Measurements from ENCODE around the gene RALGDS. TPM values are rescaled to one million over a fixed set of nuclear protein-coding genes. Genes with fewer than 3 reads are reported as not detected.

RALGDS gene
- total RNA-seq, 2 experiments from 2014 or later = 29.5 to 32.5 TPM

DNA sequence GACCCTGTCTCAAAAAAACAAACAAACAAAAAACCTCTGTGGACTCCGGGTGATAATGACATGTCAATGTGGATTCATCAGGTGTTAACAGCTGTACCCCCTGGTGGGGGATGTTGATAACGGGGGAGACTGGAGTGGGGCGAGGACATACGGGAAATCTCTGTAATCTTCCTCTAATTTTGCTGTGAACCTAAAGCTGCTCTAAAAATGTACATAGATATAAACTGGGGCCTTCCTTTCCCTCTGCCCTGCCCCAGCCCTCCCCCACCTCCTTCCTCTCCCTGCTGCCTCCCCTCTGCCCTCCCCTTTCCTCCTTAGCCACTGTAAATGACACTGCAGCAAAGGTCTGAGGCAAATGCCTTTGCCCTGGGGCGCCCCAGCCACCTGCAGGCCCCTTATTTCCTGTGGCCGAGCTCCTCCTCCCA, 60.6 kb downstream of the RALGDS start:
- Mint-ChIP-seq H3K27ac (peak overlapping the region; percentile 71), H3K4me1 (ENCODE audit: low read depth) (peaks cover 54% of the 10 kb centered on the region), H3K27me3 (ENCODE audit: low read depth) (no peaks in the 10 kb centered on the region), H3K4me3 (no peak overlapping the region), H3K9me3 (no peaks in the 10 kb centered on the region), H3K36me3 (ENCODE audit: low read depth) (peaks cover 10% of the 10 kb centered on the region)
- CTCF ChIA-PET = interaction anchor here (1.6 kb wide), 1 partner anchor 30 kb away, joined by 4 read pairs; the partner anchor contains the start of gene GTF3C5
- peak; percentile 33 for DNase-seq
- intact Hi-C loops (cut with micrococcal nuclease) = no loop called here

GRCh38 chr9:133059623-133060022, 61.4 kb downstream of the RALGDS start:
- Mint-ChIP-seq H3K4me3 (no peak overlapping the region), H3K36me3 (ENCODE audit: low read depth) (peaks cover 12% of the 10 kb centered on the region), H3K4me1 (ENCODE audit: low read depth) (peaks cover 55% of the 10 kb centered on the region), H3K9me3 (no peaks in the 10 kb centered on the region), H3K27ac (peak overlapping the region; percentile 13), H3K27me3 (ENCODE audit: low read depth) (no peaks in the 10 kb centered on the region)
- peak; percentile 38 for DNase-seq
- intact Hi-C loops (cut with micrococcal nuclease) = loop anchor here (2.0 kb wide), 1 partner anchor 87 kb away; no protein-coding TSS in a partner anchor
- CTCF ChIA-PET = interaction anchor here (1.6 kb wide), 1 partner anchor 29 kb away, joined by 4 read pairs; the partner anchor contains the start of gene GTF3C5

DNA sequence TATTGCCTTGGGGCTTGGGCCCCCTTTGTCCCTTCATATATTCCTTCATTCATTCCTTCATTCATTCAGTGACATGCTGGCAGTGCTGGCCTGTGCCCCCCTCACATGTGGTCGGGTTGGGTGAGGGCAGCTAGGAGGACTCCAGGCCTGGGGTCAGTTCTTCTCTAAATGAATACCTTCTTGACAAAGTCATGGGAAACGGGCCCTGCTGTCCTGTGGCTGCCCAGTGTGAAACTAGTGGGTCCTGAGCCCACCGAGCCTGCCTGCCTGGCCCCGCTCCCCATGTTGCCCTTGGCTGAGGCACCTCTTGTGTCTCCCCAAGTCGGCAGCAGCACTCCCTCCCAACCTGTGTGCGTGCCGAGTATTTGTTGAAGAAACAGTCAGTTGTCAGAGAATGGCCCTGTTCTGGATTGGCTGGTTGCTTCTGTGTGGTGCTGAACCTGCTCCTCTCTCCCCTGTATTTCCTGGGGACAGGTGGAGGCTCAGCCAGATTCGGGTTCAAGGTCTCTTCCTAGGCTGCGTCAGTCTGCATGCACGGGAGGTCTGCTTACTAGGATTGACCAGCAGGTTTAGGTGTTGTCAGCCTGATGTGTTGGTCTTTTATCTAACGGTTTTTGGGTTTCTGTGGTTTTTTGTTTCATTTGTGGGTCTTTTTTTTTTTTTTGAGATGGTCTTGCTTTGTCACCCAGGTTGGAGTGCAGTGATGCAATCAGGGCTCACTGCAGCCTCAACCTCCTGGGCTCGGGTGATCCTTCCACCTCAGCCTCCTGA, 62.3 kb downstream of the RALGDS start:
- H3K36me3 Mint-ChIP-seq (ENCODE audit: low read depth) = peaks cover 15% of the 10 kb centered on the region
- H3K27ac Mint-ChIP-seq = peak overlapping the region; percentile 71
- H3K27me3 Mint-ChIP-seq (ENCODE audit: low read depth) = no peaks in the 10 kb centered on the region
- H3K9me3 Mint-ChIP-seq = no peaks in the 10 kb centered on the region
- no peak overlapping the region for H3K4me3 Mint-ChIP-seq
- peaks cover 55% of the 10 kb centered on the region for H3K4me1 Mint-ChIP-seq (ENCODE audit: low read depth)
- peak; percentile 30 for DNase-seq
- intact Hi-C loops (cut with micrococcal nuclease) = loop anchor here (2.0 kb wide), 1 partner anchor 88 kb away; no protein-coding TSS in a partner anchor
- CTCF ChIA-PET = interaction anchor here (1.6 kb wide), 2 partner anchors 28 to 85 kb away, joined by 4 to 6 read pairs; partner anchors contain the start of gene GTF3C5

DNA sequence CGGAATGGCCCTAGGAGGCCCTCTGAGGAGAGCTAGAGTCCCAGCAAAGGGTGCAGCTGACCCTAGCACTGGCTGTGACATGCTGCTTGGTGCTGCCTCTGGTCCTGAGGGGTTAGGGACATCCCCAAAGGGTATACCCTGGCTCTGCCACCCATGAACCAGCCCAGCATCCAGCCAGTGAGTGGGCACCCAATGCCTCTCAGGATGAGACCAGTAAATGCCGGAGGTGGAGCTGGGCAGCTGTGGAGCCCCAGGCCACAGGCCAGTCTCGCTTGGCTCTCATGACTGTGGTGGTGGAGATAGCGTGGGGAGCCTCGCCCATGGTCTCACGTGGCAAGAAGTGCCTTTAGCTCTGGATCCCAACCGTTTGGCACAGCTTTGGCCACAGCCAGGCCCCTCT, 63.0 kb downstream of the RALGDS start:
- Mint-ChIP-seq H3K9me3 (no peaks in the 10 kb centered on the region), H3K27me3 (ENCODE audit: low read depth) (no peaks in the 10 kb centered on the region), H3K4me1 (ENCODE audit: low read depth) (peaks cover 55% of the 10 kb centered on the region), H3K4me3 (no peak overlapping the region), H3K27ac (no peak overlapping the region), H3K36me3 (ENCODE audit: low read depth) (peaks cover 17% of the 10 kb centered on the region)
- intact Hi-C loops (cut with micrococcal nuclease) = loop anchor here (2.0 kb wide), 1 partner anchor 89 kb away; no protein-coding TSS in a partner anchor
- CTCF ChIA-PET = interaction anchor here (1.6 kb wide), 1 partner anchor 86 kb away, joined by 6 read pairs; no protein-coding TSS in a partner anchor
- no peak for DNase-seq

- no peak overlapping the region for H3K4me3 Mint-ChIP-seq
- peak overlapping the region; percentile 30 for H3K27ac Mint-ChIP-seq
Measured at GRCh38 chr9:133057553-133057952, 63.5 kb downstream of the RALGDS start.

GRCh38 chr9:133057006-133057405, 64.0 kb downstream of the RALGDS start:
- no peaks in the 10 kb centered on the region for H3K27me3 Mint-ChIP-seq (ENCODE audit: low read depth)
- H3K36me3 Mint-ChIP-seq (ENCODE audit: low read depth) = peaks cover 17% of the 10 kb centered on the region
- H3K27ac Mint-ChIP-seq = peak overlapping the region; percentile 30
- H3K4me3 Mint-ChIP-seq = no peak overlapping the region
- H3K4me1 Mint-ChIP-seq (ENCODE audit: low read depth) = peaks cover 54% of the 10 kb centered on the region
- CTCF ChIA-PET = interaction anchor here (1.1 to 1.6 kb wide), 2 partner anchors 9 to 87 kb away, joined by 4 to 6 read pairs; no protein-coding TSS in a partner anchor
- H3K9me3 Mint-ChIP-seq = no peaks in the 10 kb centered on the region
- peak; percentile 61 for DNase-seq
- intact Hi-C loops (cut with micrococcal nuclease) = loop anchor here (2.0 kb wide), 1 partner anchor 26 kb away; the partner anchor contains the start of gene GTF3C5

More at GRCh38 chr9:133057553-133057952, 63.5 kb downstream of the RALGDS start:
- Mint-ChIP-seq H3K4me1 (ENCODE audit: low read depth) (peaks cover 55% of the 10 kb centered on the region), H3K27me3 (ENCODE audit: low read depth) (no peaks in the 10 kb centered on the region), H3K9me3 (no peaks in the 10 kb centered on the region), H3K36me3 (ENCODE audit: low read depth) (peaks cover 17% of the 10 kb centered on the region)
- intact Hi-C loops (cut with micrococcal nuclease) = loop anchor here (2.0 kb wide), 1 partner anchor 27 kb away; the partner anchor contains the start of gene GTF3C5
- CTCF ChIA-PET = interaction anchor here (1.6 kb wide), 1 partner anchor 87 kb away, joined by 6 read pairs; no protein-coding TSS in a partner anchor
- DNase-seq = no peak

DNA sequence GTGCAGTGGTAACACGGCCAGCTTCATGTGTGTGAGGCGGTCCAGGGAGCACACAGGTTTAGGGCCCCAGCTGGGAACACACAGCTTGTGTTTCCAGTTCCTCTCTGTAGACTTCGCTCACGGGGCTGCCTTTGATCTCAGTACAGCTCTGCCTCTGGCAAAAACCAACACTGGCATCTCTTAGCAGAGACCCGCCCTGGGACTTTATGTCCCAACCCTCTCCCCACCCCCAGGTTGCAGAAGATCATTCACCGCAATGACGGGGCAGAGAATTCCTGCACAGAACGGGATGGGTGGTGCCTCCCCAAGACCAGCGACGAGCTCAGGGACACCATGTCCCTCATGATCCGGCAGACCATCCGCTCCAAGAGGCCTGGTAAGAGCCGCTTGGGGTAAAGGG, 64.5 kb downstream of the RALGDS start:
- CTCF ChIA-PET = interaction anchor here (1.1 kb wide), 1 partner anchor 8 kb away, joined by 4 read pairs; no protein-coding TSS in a partner anchor
- H3K4me1 Mint-ChIP-seq (ENCODE audit: low read depth) = peaks cover 54% of the 10 kb centered on the region
- peak; percentile 27 for DNase-seq
- no peak overlapping the region for H3K4me3 Mint-ChIP-seq
- intact Hi-C loops (cut with micrococcal nuclease) = loop anchor here (2.0 kb wide), 1 partner anchor 26 kb away; the partner anchor contains the start of gene GTF3C5
- peaks cover 19% of the 10 kb centered on the region for H3K36me3 Mint-ChIP-seq (ENCODE audit: low read depth)
- H3K27ac Mint-ChIP-seq = peak overlapping the region; percentile 41
- no peaks in the 10 kb centered on the region for H3K9me3 Mint-ChIP-seq
- no peaks in the 10 kb centered on the region for H3K27me3 Mint-ChIP-seq (ENCODE audit: low read depth)

DNA sequence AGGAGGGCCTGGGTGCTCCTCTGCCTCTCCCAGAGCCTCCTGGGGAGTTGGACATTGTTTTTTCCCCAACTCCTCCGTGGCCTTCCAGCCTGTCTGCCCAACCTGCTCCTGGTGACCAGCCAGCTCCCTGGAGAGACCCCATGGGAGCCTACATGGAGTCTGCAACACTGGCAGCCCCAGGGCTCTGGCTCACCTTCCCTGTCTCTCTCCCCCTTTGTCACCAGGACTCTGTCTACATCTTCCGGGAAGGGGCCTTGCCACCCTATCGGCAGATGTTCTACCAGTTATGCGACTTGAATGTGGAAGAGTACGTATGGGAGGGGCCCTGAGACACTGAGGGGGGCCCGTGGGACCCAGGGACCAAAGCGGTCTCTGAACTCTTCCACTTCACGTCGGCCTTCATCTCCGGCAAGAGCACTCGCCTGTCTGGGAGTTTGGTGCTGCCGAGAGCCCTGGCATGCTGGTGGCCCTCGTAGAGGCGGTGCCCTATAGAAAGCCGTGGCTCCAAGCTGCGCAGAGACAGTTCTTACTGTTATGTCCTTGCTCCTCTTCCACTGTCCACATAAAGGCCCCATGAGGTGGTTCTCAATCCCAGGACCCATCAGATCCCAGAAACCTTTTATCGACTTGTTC, 65.1 kb downstream of the RALGDS start:
- Mint-ChIP-seq H3K36me3 (ENCODE audit: low read depth) (peaks cover 19% of the 10 kb centered on the region), H3K27me3 (ENCODE audit: low read depth) (no peaks in the 10 kb centered on the region), H3K27ac (no peak overlapping the region), H3K4me3 (no peak overlapping the region), H3K9me3 (no peaks in the 10 kb centered on the region), H3K4me1 (ENCODE audit: low read depth) (peaks cover 48% of the 10 kb centered on the region)
- no peak for DNase-seq
- CTCF ChIA-PET = interaction anchor here (1.1 kb wide), 1 partner anchor 8 kb away, joined by 4 read pairs; no protein-coding TSS in a partner anchor
- intact Hi-C loops (cut with micrococcal nuclease) = loop anchor here (2.0 kb wide), 1 partner anchor 25 kb away; the partner anchor contains the start of gene GTF3C5

DNA sequence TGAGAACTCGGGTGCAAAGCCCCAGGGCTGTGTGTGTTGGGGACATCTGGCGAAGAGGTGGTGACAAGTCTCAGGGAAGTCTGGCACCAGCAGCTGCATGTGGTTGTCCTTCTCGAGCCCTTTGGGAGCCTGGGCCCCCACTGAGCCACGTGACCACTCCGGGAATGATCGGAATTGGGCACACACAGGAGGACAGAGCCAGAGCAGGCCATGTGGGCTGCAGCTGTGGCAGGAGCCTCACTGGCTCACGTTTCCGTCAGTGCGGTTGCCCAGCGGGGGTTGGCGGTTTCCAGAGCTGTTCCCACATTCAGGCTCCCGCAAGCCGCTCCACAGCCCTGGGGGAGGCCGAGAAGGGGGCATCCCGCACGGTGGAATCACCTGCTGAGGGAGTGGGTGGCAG, 66.1 kb downstream of the RALGDS start:
- Mint-ChIP-seq H3K27ac (no peak overlapping the region), H3K4me3 (no peak overlapping the region), H3K4me1 (ENCODE audit: low read depth) (peaks cover 40% of the 10 kb centered on the region), H3K27me3 (ENCODE audit: low read depth) (no peaks in the 10 kb centered on the region), H3K36me3 (ENCODE audit: low read depth) (peaks cover 21% of the 10 kb centered on the region), H3K9me3 (no peaks in the 10 kb centered on the region)
- CTCF ChIA-PET = interaction anchor here (1.6 kb wide), 1 partner anchor 33 kb away, joined by 3 read pairs; no protein-coding TSS in a partner anchor
- intact Hi-C loops (cut with micrococcal nuclease) = no loop called here
- no peak for DNase-seq

- Mint-ChIP-seq H3K36me3 (ENCODE audit: low read depth) (peaks cover 26% of the 10 kb centered on the region), H3K27ac (no peak overlapping the region), H3K4me3 (no peak overlapping the region), H3K4me1 (ENCODE audit: low read depth) (peaks cover 35% of the 10 kb centered on the region), H3K27me3 (ENCODE audit: low read depth) (no peaks in the 10 kb centered on the region), H3K9me3 (no peaks in the 10 kb centered on the region)
- DNase-seq = no peak
- intact Hi-C loops (cut with micrococcal nuclease) = no loop called here
- CTCF ChIA-PET = interaction anchor here (1.0 to 1.6 kb wide), 2 partner anchors 32 to 94 kb away, joined by 3 to 4 read pairs; no protein-coding TSS in a partner anchor
Measured at GRCh38 chr9:133054194-133054890, 66.7 kb downstream of the RALGDS start.

GRCh38 chr9:133051966-133052539, 69.0 kb downstream of the RALGDS start:
- DNase-seq = no peak
- Mint-ChIP-seq H3K27ac (no peak overlapping the region), H3K9me3 (no peaks in the 10 kb centered on the region), H3K27me3 (ENCODE audit: low read depth) (no peaks in the 10 kb centered on the region), H3K4me3 (no peak overlapping the region), H3K36me3 (ENCODE audit: low read depth) (peaks cover 22% of the 10 kb centered on the region), H3K4me1 (ENCODE audit: low read depth) (peaks cover 13% of the 10 kb centered on the region)
- intact Hi-C loops (cut with micrococcal nuclease) = no loop called here
- CTCF ChIA-PET = no interaction called here
